ENCODE measurements around the gene SENP3.
"Not testable (repeated sequence)": the region's sequence is repeated elsewhere in the genome, so short reads cannot be mapped to it uniquely, and the experiment has no call there.

The SENP3 gene

DNA sequence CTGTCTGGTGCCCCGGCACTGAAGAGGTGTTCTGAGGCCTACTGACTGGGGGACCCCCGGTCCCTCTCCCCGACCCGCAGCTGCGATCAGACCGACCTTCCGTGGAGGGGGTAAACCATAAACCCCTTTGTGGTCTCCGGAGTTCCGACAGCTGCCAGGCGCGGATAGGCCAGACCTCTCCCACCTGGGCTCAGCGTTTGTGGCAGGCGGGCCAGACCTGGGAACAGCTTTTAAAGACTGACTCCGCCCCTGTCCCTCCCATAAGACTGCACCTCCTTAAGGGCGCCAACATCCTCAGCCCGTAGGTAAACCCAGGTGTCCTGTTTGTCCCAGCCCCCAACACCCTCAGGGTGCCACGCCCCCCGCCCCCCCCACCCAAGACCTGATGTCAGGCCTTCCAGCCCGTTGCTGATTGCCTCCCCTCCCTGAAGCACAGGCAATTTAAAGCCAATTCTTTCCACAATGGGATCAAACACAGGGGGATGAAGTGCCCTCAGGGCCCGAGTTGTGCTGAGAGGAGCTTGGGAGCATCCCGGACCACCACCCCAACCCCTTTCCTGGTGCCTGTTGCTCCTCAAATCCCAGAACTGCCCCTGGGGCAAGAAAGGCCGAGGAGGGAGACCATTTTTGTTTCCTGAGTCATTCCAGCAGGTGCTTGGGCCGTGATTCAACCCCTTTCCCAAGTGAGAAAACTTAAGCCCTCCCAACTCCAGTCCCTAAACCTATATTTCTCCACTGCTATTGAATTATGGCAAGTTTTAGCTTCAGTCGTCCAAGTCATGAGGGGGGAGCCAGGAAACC lies 28.4 kb downstream of the SENP3 start, which contains the start of gene SOX15:
SOX15 (minus strand) TSS at position 204 of the 801 bp plus-strand sequence. CDS start 418 bp downstream, outside the sequence.
- FAIRE-seq (no peak), DNase-seq (ENCODE audit: insufficient read length, low spot score) (no peak)
- TF ChIP-seq, protein P1, sequence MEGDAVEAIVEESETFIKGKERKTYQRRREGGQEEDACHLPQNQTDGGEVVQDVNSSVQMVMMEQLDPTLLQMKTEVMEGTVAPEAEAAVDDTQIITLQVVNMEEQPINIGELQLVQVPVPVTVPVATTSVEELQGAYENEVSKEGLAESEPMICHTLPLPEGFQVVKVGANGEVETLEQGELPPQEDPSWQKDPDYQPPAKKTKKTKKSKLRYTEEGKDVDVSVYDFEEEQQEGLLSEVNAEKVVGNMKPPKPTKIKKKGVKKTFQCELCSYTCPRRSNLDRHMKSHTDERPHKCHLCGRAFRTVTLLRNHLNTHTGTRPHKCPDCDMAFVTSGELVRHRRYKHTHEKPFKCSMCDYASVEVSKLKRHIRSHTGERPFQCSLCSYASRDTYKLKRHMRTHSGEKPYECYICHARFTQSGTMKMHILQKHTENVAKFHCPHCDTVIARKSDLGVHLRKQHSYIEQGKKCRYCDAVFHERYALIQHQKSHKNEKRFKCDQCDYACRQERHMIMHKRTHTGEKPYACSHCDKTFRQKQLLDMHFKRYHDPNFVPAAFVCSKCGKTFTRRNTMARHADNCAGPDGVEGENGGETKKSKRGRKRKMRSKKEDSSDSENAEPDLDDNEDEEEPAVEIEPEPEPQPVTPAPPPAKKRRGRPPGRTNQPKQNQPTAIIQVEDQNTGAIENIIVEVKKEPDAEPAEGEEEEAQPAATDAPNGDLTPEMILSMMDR (IDR thresholded peaks at IDR 0.05; ENCODE audit: insufficient read depth, missing control alignments) = no peak

DNA sequence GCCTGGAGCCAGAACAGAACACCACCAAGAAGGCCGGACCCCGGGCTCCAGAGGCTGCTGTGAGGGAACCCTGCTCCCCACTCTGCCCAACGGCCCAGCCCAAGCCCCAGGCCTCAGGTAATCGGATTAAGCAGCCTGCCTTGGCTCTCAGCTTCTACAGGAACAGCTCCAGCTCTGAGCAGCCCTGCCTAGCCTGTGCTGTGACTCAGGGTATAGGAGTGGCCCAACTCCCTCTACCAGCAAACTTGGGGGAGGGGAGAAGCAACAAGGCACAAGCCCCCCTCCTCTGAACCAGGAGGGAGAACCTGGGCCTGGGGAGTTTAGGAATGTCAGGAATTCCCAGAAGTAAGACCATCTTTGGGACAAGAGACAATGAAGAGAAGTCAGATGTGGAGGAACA lies 29.0 kb downstream of the SENP3 start:
- DNase-seq (ENCODE audit: insufficient read length, low spot score) (peak; percentile 98), FAIRE-seq (no peak)
- TF ChIP-seq, protein P1 (IDR thresholded peaks at IDR 0.05; ENCODE audit: insufficient read depth, missing control alignments) = no peak

DNA sequence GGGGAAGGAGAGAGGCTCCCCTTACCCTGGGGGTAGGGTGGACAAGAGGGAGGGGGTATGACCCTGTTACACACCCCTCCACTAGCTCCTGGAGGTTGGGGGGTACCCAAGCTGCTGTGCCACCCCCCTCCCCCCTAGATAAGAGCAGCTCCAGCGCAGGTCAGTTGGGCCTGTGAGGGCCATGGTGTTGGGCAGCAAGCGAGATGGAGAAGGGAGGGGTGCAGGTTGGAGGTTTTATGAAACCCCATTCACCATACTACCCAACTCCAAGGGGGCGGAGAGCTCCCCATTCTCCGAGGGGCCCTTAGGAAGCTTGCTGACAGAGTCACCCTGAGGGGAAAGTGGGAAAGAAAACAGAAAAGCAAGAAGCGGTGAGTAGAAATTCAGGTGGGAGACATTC lies 29.9 kb downstream of the SENP3 start:
- FAIRE-seq = no peak

DNA sequence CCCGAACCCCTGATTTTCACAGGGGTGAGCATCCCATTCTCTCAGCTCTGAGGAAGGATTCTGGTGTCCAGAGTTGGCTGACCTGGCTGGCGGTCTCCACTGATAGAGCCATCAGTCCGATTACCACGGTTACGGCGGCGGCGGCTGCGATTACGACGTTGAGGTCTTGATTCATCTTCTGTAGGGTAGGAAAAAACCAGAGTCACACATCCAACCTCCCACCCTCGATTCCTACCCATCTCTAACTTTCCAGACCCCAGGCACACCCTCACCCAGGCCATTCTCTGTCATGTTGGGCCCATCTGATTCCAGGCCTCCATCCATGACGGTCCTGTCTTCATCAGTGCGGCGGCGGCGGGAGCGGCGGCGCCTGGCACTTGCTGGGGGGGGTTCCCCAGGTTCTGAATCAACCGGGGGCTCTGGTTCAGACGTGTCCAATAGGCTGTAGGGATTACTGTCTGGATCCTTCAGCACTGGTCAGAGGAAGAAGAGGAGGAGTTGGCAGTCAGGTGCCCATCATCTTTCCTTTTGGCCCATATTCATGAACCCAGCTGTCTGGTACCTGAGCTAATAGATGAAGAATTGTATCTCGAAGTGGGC lies 30.8 kb downstream of the SENP3 start:
- TF ChIP-seq, protein P1 (IDR thresholded peaks at IDR 0.05; ENCODE audit: insufficient read depth, missing control alignments) = no peak
- FAIRE-seq (no peak), DNase-seq (ENCODE audit: insufficient read length, low spot score) (no peak)

More for the DNA sequence above, 29.9 kb downstream of the SENP3 start:
- DNase-seq (ENCODE audit: insufficient read length, low spot score) = no peak
- TF ChIP-seq, protein P1 (IDR thresholded peaks at IDR 0.05; ENCODE audit: insufficient read depth, missing control alignments) = no peak

DNA sequence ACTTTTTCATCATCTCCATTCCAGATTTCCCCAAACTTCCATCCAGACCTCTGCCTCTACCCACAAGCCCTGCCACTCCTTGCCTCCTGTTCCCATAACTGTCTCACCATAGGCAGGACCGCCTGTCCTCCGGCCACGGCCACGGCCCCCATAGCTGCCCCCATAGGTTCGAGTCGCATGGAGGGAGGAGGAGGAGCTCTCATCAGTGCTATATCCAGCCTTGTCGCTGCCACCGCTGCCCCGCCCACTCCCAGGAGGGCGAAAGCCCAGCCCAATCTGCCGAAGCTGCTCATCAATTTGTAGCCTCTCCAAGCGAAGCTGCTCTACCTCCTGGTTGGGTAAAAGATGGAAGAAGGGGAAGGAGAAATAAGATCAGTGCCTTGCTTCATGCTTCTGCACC lies 31.6 kb downstream of the SENP3 start:
- TF ChIP-seq, protein P1 (IDR thresholded peaks at IDR 0.05; ENCODE audit: insufficient read depth, missing control alignments) = no peak

DNA sequence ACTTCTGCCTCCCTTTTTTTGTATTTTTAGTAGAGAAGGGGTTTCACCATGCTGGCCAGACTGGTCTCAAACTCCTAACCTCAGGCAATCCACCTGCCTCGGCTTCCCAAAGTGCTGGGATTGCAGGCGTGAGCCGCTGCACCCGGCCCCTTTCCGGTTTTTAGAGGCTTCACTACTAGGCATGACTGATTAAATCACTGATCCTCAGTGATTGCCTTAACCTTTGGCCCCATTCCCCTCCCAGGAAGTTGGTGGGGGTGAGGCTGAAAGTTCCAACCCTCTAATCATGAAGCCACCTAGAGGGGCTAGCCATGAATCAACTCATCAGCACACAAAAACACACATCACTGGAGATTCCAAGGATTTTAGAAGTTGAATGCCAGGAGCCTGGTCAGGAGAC lies 35.8 kb downstream of the SENP3 start:
- DNase-seq (ENCODE audit: insufficient read length, low spot score); FAIRE-seq: not testable (repeated sequence)

More for the DNA sequence above, 31.6 kb downstream of the SENP3 start:
- DNase-seq (ENCODE audit: insufficient read length, low spot score) = no peak
- no peak for FAIRE-seq

DNA sequence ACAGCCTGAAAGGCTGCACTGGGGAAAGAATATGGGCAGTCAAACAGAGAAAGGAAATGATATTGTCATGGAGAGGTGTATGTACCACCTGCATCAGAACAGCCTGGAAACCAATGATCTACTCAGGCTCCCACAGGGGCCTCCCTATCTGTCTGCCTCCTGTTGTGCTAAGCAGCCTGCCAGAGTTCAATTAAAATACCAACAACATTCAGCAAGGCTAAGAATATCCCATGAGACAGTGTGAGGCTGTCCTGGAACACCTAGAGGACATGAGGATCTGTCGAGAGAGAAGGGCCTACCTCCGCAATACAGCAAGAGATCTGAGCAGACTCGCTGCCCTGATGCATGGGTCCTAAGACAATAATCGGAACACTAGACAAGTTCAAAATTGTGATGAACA lies 44.6 kb downstream of the SENP3 start:
- TF ChIP-seq, protein P1 (IDR thresholded peaks at IDR 0.05; ENCODE audit: insufficient read depth, missing control alignments) = no peak
- DNase-seq (ENCODE audit: insufficient read length, low spot score) (no peak), FAIRE-seq (no peak)

Data from D721Med (cell line).